Retinal pigment epithelial cell (primary cell): Measurements from ENCODE around the gene PCDHB12.

Experiments used
- DNase-seq: peaks from one replicate; pipeline ENCODE4 v3.0.0-alpha.2; 2010; ENCODE audit warnings: low read depth
- H3K4me3 ChIP-seq: 2 replicates; pipeline ENCODE4 v1.5.1; 2011; ENCODE audit warnings: mild to moderate bottlenecking, low read length, control low read depth, moderate library complexity
- CTCF ChIP-seq: conservative IDR thresholded peaks from 2 replicates; pipeline ENCODE4 v1.5.1; 2011; ENCODE audit warnings: low read depth, low read length, control low read depth, inconsistent platforms

Gene PCDHB12

DNA sequence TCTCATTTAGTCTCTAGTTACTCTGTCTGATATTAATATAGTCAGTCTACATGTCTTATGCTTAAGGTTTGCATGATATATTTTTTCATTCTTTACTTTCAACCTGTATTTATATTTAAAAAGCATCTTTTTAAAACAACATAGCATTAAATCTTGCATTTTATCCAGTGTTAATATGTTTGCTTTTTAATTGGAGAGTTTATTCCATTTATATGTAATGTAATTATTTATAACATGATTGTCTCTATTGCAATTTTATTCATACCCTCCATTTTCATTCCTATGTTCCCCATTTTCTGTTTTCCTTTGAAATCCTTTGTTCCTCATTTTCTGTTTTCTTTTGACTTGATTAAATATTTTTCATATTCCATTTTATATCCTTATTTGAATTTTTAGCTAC lies 49.9 kb downstream of the PCDHB12 start:
- no peak for TF ChIP-seq CTCF
- no peak for DNase-seq
- H3K4me3 ChIP-seq: no peak overlapping the region

DNA sequence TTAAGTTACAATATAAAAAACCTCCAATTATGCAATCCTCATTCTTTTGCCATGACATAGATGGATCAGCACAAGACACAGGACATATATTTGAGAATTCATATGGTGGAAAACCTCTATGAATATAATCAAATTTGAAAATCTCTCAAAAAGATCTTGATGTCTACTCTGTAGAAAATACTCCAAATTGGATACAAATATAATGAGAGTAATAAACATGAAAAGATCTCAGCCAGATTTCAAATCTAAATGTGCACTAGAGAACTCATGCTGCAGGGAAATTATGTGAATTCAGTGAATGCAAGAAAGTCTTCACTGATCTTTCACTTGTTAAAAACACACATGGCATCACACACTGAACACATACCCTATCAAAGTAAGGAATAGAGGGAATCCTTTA lies 50.4 kb downstream of the PCDHB12 start:
- TF ChIP-seq CTCF: no peak
- no peak overlapping the region for H3K4me3 ChIP-seq
- DNase-seq: no peak

DNA sequence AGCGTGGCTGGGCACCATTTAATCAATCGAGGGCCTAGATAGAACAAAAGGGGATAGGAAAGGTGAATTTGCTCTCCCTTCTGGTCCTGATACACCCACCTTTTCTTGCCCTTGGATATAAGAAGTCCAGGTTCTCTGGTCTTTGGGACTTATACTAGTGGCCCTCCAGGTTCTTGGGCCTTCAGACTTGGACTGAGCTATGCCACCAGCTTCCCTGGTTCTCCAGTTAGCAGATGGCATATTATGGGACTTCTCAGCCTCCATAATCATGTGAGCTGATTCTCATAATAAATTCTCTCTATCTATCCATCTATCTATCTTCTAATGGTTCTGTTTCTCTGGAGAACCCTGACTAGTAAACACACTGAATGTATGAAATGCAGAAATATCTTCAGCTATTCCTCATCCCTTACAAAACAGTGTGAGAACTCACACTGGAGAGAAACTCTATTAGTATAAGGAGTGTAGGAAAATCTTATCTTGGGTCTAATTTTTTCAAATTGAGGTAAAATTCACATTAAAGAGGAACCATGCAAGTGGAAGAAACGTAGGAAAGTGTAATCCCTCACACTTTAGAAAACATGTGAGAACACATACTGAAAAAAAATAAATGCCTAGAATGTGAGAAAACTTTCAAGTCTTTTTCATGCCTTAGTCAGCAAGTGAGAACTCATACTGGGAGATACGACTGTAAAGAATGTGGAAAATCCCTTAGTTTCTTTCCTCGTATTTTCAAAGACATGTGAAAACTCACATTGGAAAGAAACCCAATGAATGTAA lies 52.1 kb downstream of the PCDHB12 start:
- no peak for DNase-seq
- H3K4me3 ChIP-seq: no peak overlapping the region
- no peak for TF ChIP-seq CTCF

DNA sequence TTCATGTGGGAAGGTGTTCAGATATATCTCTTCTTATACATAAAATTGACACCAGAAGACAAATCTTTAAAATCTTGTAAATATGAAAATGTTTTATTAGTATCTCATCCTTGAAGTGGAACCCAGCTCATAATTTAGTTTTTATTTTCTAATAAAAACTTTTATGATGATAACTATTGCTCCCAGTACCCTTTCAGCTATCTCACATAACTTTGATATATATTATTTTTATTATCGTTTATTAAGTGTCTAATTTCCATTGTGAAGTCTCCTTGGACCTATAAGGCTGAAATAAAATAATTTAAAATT lies 52.7 kb downstream of the PCDHB12 start:
- H3K4me3 ChIP-seq: no peak overlapping the region
- no peak for TF ChIP-seq CTCF
- DNase-seq: no peak
